ENCODE data around the gene SLF2.
A peak's percentile ranks its signal among the peaks of the same experiment; 100 is the strongest.

The SLF2 gene
- total RNA-seq, result 58.5 to 137 (median 73.6) reads per million in 9 experiments

- peaks cover 16 to 37% of the 10 kb centered on the region in 2 donors for H3K4me1 Mint-ChIP-seq (ENCODE audit: low read depth in 2 of 2)
- H3K9me3 Mint-ChIP-seq, result no peaks in the 10 kb centered on the region
- no peaks in the 10 kb centered on the region for H3K27me3 Mint-ChIP-seq
- peak; percentile 88 for ATAC-seq (replicated peaks)
- peak; percentile 85 to 88 (median 87) for DNase-seq
- H3K36me3 Mint-ChIP-seq (ENCODE audit: insufficient read depth), result peaks cover 26% of the 10 kb centered on the region
- H3K27ac Mint-ChIP-seq, result peak within 1 kb of the TSS; percentile 94 to 98
- peak within 1 kb of the TSS; percentile 100 for H3K4me3 Mint-ChIP-seq
Observed at GRCh38 chr10:100912605-100913469, at the start of gene SLF2. Gene SLF2, plus strand, starts transcription at chr10:100912963. Its CDS starts 148 bp downstream, at chr10:100913111.

GRCh38 chr10:100863433-100863832, 49.3 kb upstream of the SLF2 start:
- H3K27me3 Mint-ChIP-seq, result peaks cover 72 to 91% of the 10 kb centered on the region in 2 donors
- no peak for ATAC-seq (replicated peaks)

GRCh38 chr10:100864036-100864885, 48.5 kb upstream of the SLF2 start:
- DNase-seq (no peak), ATAC-seq (replicated peaks) (no peak)
- Mint-ChIP-seq H3K27ac (no peak overlapping the region), H3K9me3 (no peaks in the 10 kb centered on the region), H3K4me3 (no peak overlapping the region), H3K36me3 (ENCODE audit: insufficient read depth) (no peaks in the 10 kb centered on the region), H3K4me1 (ENCODE audit: low read depth in 2 of 2) (peaks cover 3 to 4% of the 10 kb centered on the region in 2 donors), H3K27me3 (peaks cover 64 to 83% of the 10 kb centered on the region in 2 donors)

More at GRCh38 chr10:100863433-100863832, 49.3 kb upstream of the SLF2 start:
- Mint-ChIP-seq H3K9me3 (no peaks in the 10 kb centered on the region), H3K36me3 (ENCODE audit: insufficient read depth) (no peaks in the 10 kb centered on the region), H3K4me3 (no peak overlapping the region), H3K27ac (no peak overlapping the region), H3K4me1 (ENCODE audit: low read depth in 2 of 2) (peaks cover 3 to 4% of the 10 kb centered on the region in 2 donors)
- DNase-seq, result no peak

- H3K4me3 Mint-ChIP-seq, result no peak overlapping the region
- peaks cover 58 to 76% of the 10 kb centered on the region in 2 donors for H3K27me3 Mint-ChIP-seq
- peaks cover 3 to 4% of the 10 kb centered on the region in 2 donors for H3K4me1 Mint-ChIP-seq (ENCODE audit: low read depth in 2 of 2)
- H3K36me3 Mint-ChIP-seq (ENCODE audit: insufficient read depth), result no peaks in the 10 kb centered on the region
- DNase-seq (no peak), ATAC-seq (replicated peaks) (no peak)
- H3K9me3 Mint-ChIP-seq, result no peaks in the 10 kb centered on the region
- H3K27ac Mint-ChIP-seq, result no peak overlapping the region
Observed at GRCh38 chr10:100864978-100865377, 47.8 kb upstream of the SLF2 start.

GRCh38 chr10:100866010-100866409, 46.8 kb upstream of the SLF2 start:
- H3K9me3 Mint-ChIP-seq, result no peaks in the 10 kb centered on the region
- H3K27me3 Mint-ChIP-seq, result peaks cover 50 to 67% of the 10 kb centered on the region in 2 donors
- no peaks in the 10 kb centered on the region for H3K36me3 Mint-ChIP-seq (ENCODE audit: insufficient read depth)
- H3K4me3 Mint-ChIP-seq, result no peak overlapping the region
- H3K27ac Mint-ChIP-seq, result no peak overlapping the region
- DNase-seq, result no peak
- H3K4me1 Mint-ChIP-seq (ENCODE audit: low read depth in 2 of 2), result peaks cover 3 to 4% of the 10 kb centered on the region in 2 donors
- ATAC-seq (replicated peaks), result no peak

GRCh38 chr10:100866575-100867098, 46.1 kb upstream of the SLF2 start:
- Mint-ChIP-seq H3K36me3 (ENCODE audit: insufficient read depth) (no peaks in the 10 kb centered on the region), H3K27ac (no peak overlapping the region), H3K27me3 (peaks cover 47 to 61% of the 10 kb centered on the region in 2 donors), H3K9me3 (no peaks in the 10 kb centered on the region), H3K4me1 (ENCODE audit: low read depth in 2 of 2) (peaks cover 3 to 4% of the 10 kb centered on the region in 2 donors), H3K4me3 (no peak overlapping the region)
- ATAC-seq (replicated peaks) (no peak), DNase-seq (no peak)

GRCh38 chr10:100867261-100867963, 45.4 kb upstream of the SLF2 start:
- H3K4me1 Mint-ChIP-seq (ENCODE audit: low read depth in 2 of 2), result peaks cover 3 to 4% of the 10 kb centered on the region in 2 donors
- H3K36me3 Mint-ChIP-seq (ENCODE audit: insufficient read depth), result no peaks in the 10 kb centered on the region
- no peak overlapping the region for H3K27ac Mint-ChIP-seq
- no peak overlapping the region for H3K4me3 Mint-ChIP-seq
- DNase-seq, result no peak
- peaks cover 40 to 54% of the 10 kb centered on the region in 2 donors for H3K27me3 Mint-ChIP-seq
- no peaks in the 10 kb centered on the region for H3K9me3 Mint-ChIP-seq
- ATAC-seq (replicated peaks), result no peak

- H3K27ac Mint-ChIP-seq, result no peak overlapping the region
Observed at GRCh38 chr10:100868382-100868781, 44.4 kb upstream of the SLF2 start.

GRCh38 chr10:100869399-100869798, 43.4 kb upstream of the SLF2 start:
- ATAC-seq (replicated peaks), result no peak
- H3K4me3 Mint-ChIP-seq, result no peak overlapping the region
- no peaks in the 10 kb centered on the region for H3K36me3 Mint-ChIP-seq (ENCODE audit: insufficient read depth)
- H3K9me3 Mint-ChIP-seq, result no peaks in the 10 kb centered on the region
- peaks cover 3 to 4% of the 10 kb centered on the region in 2 donors for H3K4me1 Mint-ChIP-seq (ENCODE audit: low read depth in 2 of 2)
- H3K27ac Mint-ChIP-seq, result no peak overlapping the region
- peaks cover 31 to 47% of the 10 kb centered on the region in 2 donors for H3K27me3 Mint-ChIP-seq
- no peak for DNase-seq

More at GRCh38 chr10:100868382-100868781, 44.4 kb upstream of the SLF2 start:
- DNase-seq (no peak), ATAC-seq (replicated peaks) (no peak)
- Mint-ChIP-seq H3K27me3 (peaks cover 38 to 54% of the 10 kb centered on the region in 2 donors), H3K4me1 (ENCODE audit: low read depth in 2 of 2) (peaks cover 3 to 4% of the 10 kb centered on the region in 2 donors), H3K4me3 (no peak overlapping the region), H3K36me3 (ENCODE audit: insufficient read depth) (no peaks in the 10 kb centered on the region), H3K9me3 (no peaks in the 10 kb centered on the region)

GRCh38 chr10:100872034-100872791, 40.5 kb upstream of the SLF2 start:
- no peak overlapping the region for H3K27ac Mint-ChIP-seq

GRCh38 chr10:100873146-100873826, 39.5 kb upstream of the SLF2 start:
- no peak for DNase-seq
- Mint-ChIP-seq H3K36me3 (ENCODE audit: insufficient read depth) (no peaks in the 10 kb centered on the region), H3K27me3 (peaks cover 38 to 53% of the 10 kb centered on the region in 2 donors), H3K9me3 (no peaks in the 10 kb centered on the region), H3K27ac (no peak overlapping the region), H3K4me3 (no peak overlapping the region), H3K4me1 (ENCODE audit: low read depth in 2 of 2) (no peaks in the 10 kb centered on the region)
- ATAC-seq (replicated peaks), result no peak

More at GRCh38 chr10:100872034-100872791, 40.5 kb upstream of the SLF2 start:
- ATAC-seq (replicated peaks) (peak; percentile 26), DNase-seq (peak; percentile 7 to 27 (median 11))
- H3K4me3 Mint-ChIP-seq, result no peak overlapping the region
- no peaks in the 10 kb centered on the region for H3K36me3 Mint-ChIP-seq (ENCODE audit: insufficient read depth)
- H3K27me3 Mint-ChIP-seq, result peaks cover 30 to 47% of the 10 kb centered on the region in 2 donors
- H3K4me1 Mint-ChIP-seq (ENCODE audit: low read depth in 2 of 2), result no peaks in the 10 kb centered on the region
- no peaks in the 10 kb centered on the region for H3K9me3 Mint-ChIP-seq
